ENCODE results near the gene MAD1L1. TPM values are rescaled to one million over a fixed set of nuclear protein-coding genes. Genes with fewer than 3 reads are reported as not detected.

The MAD1L1 gene
- total and polyA plus RNA-seq, 2 of the 8 experiments (the other 6 are each of a cell fraction or from before 2014, with no cell fraction given) = 40.4 to 44.6 TPM

- no peak overlapping the region for H3K4me2 ChIP-seq (ENCODE audit: insufficient read depth in 1 of 2, low read depth in 2 of 2, low read length in 2 of 2)
- no peak overlapping the region for H3K23ac ChIP-seq (ENCODE audit: insufficient read length)
- H4K8ac ChIP-seq (ENCODE audit: extremely low read depth, insufficient read depth, low read length) = peak overlapping the region; percentile 14; the same call in 1 of the 2 replicates
- H3K56ac ChIP-seq (replicated peaks; ENCODE audit: insufficient read length, low read depth, low read length) = no peak overlapping the region
- H3K9ac ChIP-seq (replicated peaks in 1 of 4; ENCODE audit: extremely low read depth in 1 of 4, low read depth in 3 of 4, low read length in 3 of 4) = no peak overlapping the region
- ChIA-PET CTCF (ENCODE audit: partially characterized antibody) (interaction anchor here (4.1 kb wide), 1 partner anchor 25 kb away, joined by 21 read pairs; no protein-coding TSS in a partner anchor), POLR2A (ENCODE audit: partially characterized antibody) (no interaction called here)
- H3K27ac ChIP-seq (ENCODE audit: low read depth, low read length) = no peak overlapping the region
- H3K18ac ChIP-seq (ENCODE audit: extremely low read depth, low read length) = no peak overlapping the region
- H2AK5ac ChIP-seq (ENCODE audit: low read depth, low read length) = no peak overlapping the region
- no peak overlapping the region for H4K91ac ChIP-seq (replicated peaks; ENCODE audit: insufficient read length, low read length)
- H3K79me1 ChIP-seq (ENCODE audit: low read depth, low read length) = no peaks in the 10 kb centered on the region
- no peaks in the 10 kb centered on the region for H3K9me3 ChIP-seq (ENCODE audit: insufficient read depth in 2 of 2, low read depth in 1 of 2, low read length in 1 of 2)
- no peak overlapping the region for H3K14ac ChIP-seq (ENCODE audit: insufficient read length)
- 91% methylated on average over 24 of the region's 24 CpGs; no CpG with 5 or more reads in 1 of the 2 experiments for WGBS, 2 experiments (ENCODE audit: extremely low coverage in 1 of 2, insufficient coverage in 1 of 2, insufficient read length in 1 of 2, insufficient replicate concordance in 2 of 2, low coverage in 1 of 2, low lambda C conversion rate in 2 of 2, missing lambda C conversion rate in 1 of 2)
- no peak overlapping the region for H2AFZ ChIP-seq (ENCODE audit: low read length)
- no peak overlapping the region for H3K4me3 ChIP-seq (ENCODE audit: extremely low read depth in 1 of 4, insufficient read depth in 2 of 4, low read depth in 3 of 4, low read length in 4 of 4)
- FAIRE-seq (no peak), DNase-seq (ENCODE audit: low read depth in 1 of 2, low spot score in 2 of 2) (no peak)
- H3K4ac ChIP-seq (replicated peaks; ENCODE audit: insufficient read length, low read depth, low read length) = no peak overlapping the region
- H4K5ac ChIP-seq (ENCODE audit: insufficient read length, low read depth, low read length) = no peak overlapping the region
- TF ChIP-seq SP1 (IDR thresholded peaks at IDR 0.05; ENCODE audit: low read depth, low read length) = no peak
- no peak for TF ChIP-seq KDM4A (IDR thresholded peaks at IDR 0.05; ENCODE audit: low read depth, low read length, severe bottlenecking)
- no peak for TF ChIP-seq EP300 (IDR thresholded peaks at IDR 0.05; ENCODE audit: borderline replicate concordance in 1 of 2, low read depth in 2 of 2, low read length in 2 of 2)
- no peak for TF ChIP-seq BACH1 (IDR thresholded peaks at IDR 0.05; ENCODE audit: low read length)
- H2BK15ac ChIP-seq (ENCODE audit: low read length) = no peak overlapping the region
- H3K27me3 ChIP-seq (replicated peaks in 1 of 4; ENCODE audit: control insufficient read depth in 3 of 4, extremely low read depth in 1 of 4, insufficient read depth in 3 of 4, low read length in 3 of 4) = no peaks in the 10 kb centered on the region
- H2BK12ac ChIP-seq (ENCODE audit: low read depth, low read length) = no peak overlapping the region
- H3K36me3 ChIP-seq (ENCODE audit: control insufficient read depth in 2 of 4, insufficient read depth in 4 of 4, low read length in 3 of 4) = no peaks in the 10 kb centered on the region; a peak in 1 of 8 replicates
- no peak overlapping the region for H2BK120ac ChIP-seq (replicated peaks; ENCODE audit: low read depth, low read length)
- no peaks in the 10 kb centered on the region; a peak in 1 of 7 replicates for H3K4me1 ChIP-seq (replicated peaks in 1 of 4; ENCODE audit: control insufficient read depth in 3 of 4, insufficient read depth in 4 of 4, low read length in 3 of 4)
- H2BK20ac ChIP-seq (ENCODE audit: low read length) = no peak overlapping the region
- H2BK5ac ChIP-seq (ENCODE audit: low read depth, low read length) = no peak overlapping the region
- H3K79me2 ChIP-seq (ENCODE audit: control insufficient read depth in 1 of 2, insufficient read depth in 2 of 2, low read length in 2 of 2) = no peaks in the 10 kb centered on the region
- no peaks in the 10 kb centered on the region for H3K23me2 ChIP-seq (ENCODE audit: low read depth, low read length)
- peaks cover 0 to 5% of the 10 kb centered on the region in 2 experiments for H4K20me1 ChIP-seq (replicated peaks in 1 of 2; ENCODE audit: control insufficient read depth in 1 of 2, insufficient read depth in 2 of 2, low read length in 2 of 2)
Observed at GRCh38 chr7:1908823-1909420, 323.8 kb downstream of the MAD1L1 start.
